HG02588 (cell line): Measurements from ENCODE around the gene MAJIN.
"Not testable (repeated sequence)": the region's sequence is repeated elsewhere in the genome, so short reads cannot be mapped to it uniquely, and the experiment has no call there.

Experiments
- ATAC-seq: cut with Tn5 transposase; IDR thresholded peaks from one replicate; pipeline ENCODE4 v1.9.1; 2021; ENCODE audit warnings: mild to moderate bottlenecking, moderate library complexity; ENCODE audit not compliant: unreplicated experiment

Gene MAJIN

GRCh38 chr11:64971421-64972233 is at the start of gene MAJIN:
TSS of gene MAJIN (minus strand) at chr11:64972108. CDS start at chr11:64959405, 12,703 bp downstream.
- no peak for ATAC-seq

GRCh38 chr11:65021509-65021908 is 49.6 kb upstream of the MAJIN start:
- no peak for ATAC-seq

GRCh38 chr11:65021003-65021402 is 49.1 kb upstream of the MAJIN start:
- no peak for ATAC-seq

- no peak for ATAC-seq
Observed at GRCh38 chr11:65019824-65020223, 47.9 kb upstream of the MAJIN start.

GRCh38 chr11:65017937-65018336 is 46.0 kb upstream of the MAJIN start:
- no peak for ATAC-seq

- ATAC-seq = no peak
Observed at GRCh38 chr11:65016705-65017104, 44.8 kb upstream of the MAJIN start.

- no peak for ATAC-seq
Observed at GRCh38 chr11:65014726-65015227, 42.9 kb upstream of the MAJIN start.

GRCh38 chr11:65013888-65014725 is 42.2 kb upstream of the MAJIN start, which contains the start of gene ARL2:
TSS of gene ARL2 (plus strand) at chr11:65014160. CDS start at chr11:65014208, 48 bp downstream.
- ATAC-seq = peak; percentile 71

GRCh38 chr11:65013130-65013887 is 41.4 kb upstream of the MAJIN start:
- peak; percentile 68 for ATAC-seq

- no peak for ATAC-seq
Observed at GRCh38 chr11:65008873-65009272, 37.0 kb upstream of the MAJIN start.

GRCh38 chr11:65008016-65008415 is 36.1 kb upstream of the MAJIN start:
- ATAC-seq = no peak

- ATAC-seq = not testable (repeated sequence)
Observed at GRCh38 chr11:65003968-65004367, 32.1 kb upstream of the MAJIN start.

GRCh38 chr11:65003282-65003681 is 31.4 kb upstream of the MAJIN start:
- no peak for ATAC-seq

- ATAC-seq = no peak
Observed at GRCh38 chr11:65002706-65003105, 30.8 kb upstream of the MAJIN start.

- ATAC-seq = no peak
Observed at GRCh38 chr11:64999478-64999877, 27.6 kb upstream of the MAJIN start.

GRCh38 chr11:64998690-64999431 is 27.0 kb upstream of the MAJIN start:
- no peak for ATAC-seq

- no peak for ATAC-seq
Observed at GRCh38 chr11:64998141-64998540, 26.2 kb upstream of the MAJIN start.

GRCh38 chr11:64996710-64997380 is 24.9 kb upstream of the MAJIN start, which contains the start of gene BATF2:
TSS of gene BATF2 (minus strand) at chr11:64996971. CDS start at chr11:64996914, 57 bp downstream.
- no peak for ATAC-seq

- no peak for ATAC-seq
Observed at GRCh38 chr11:64996327-64996709, 24.4 kb upstream of the MAJIN start.

GRCh38 chr11:64994318-64994717 is 22.4 kb upstream of the MAJIN start:
- ATAC-seq = no peak
